Chondrocyte (in vitro differentiated cells): ENCODE data around the gene SIGMAR1. TPM values are rescaled to one million over a fixed set of nuclear protein-coding genes. Genes with fewer than 3 reads are reported as not detected.

ENCODE experiments used
- DNase-seq: peaks from one replicate; pipeline ENCODE4 v3.0.0; 2021; ENCODE audit warnings: mixed read lengths, low spot score
- H3K27ac Mint-ChIP-seq: one replicate; pipeline ENCODE4 v1.8.0; 2021; ENCODE audit warnings: mild to moderate bottlenecking, moderate library complexity, mixed read lengths; ENCODE audit not compliant: unreplicated experiment
- H3K27me3 Mint-ChIP-seq: 2 replicates; pipeline ENCODE4 v1.8.0; 2021; ENCODE audit warnings: low read depth, mixed read lengths
- H3K36me3 Mint-ChIP-seq: 2 replicates; pipeline ENCODE4 v1.8.0; 2021; ENCODE audit warnings: low read depth, mixed read lengths
- H3K4me1 Mint-ChIP-seq: 2 replicates; pipeline ENCODE4 v1.8.0; 2021; ENCODE audit warnings: low read depth, mild to moderate bottlenecking, mixed read lengths
- H3K4me3 Mint-ChIP-seq: one replicate; pipeline ENCODE4 v1.8.0; 2021; ENCODE audit warnings: mild to moderate bottlenecking, moderate library complexity, mixed read lengths; ENCODE audit not compliant: unreplicated experiment
- H3K9me3 Mint-ChIP-seq: 2 replicates; pipeline ENCODE4 v1.8.0; 2021; ENCODE audit warnings: low read depth, mixed read lengths
- total RNA-seq: library from RNA; stranded (reverse); gene quantifications from 3 replicates; pipeline ENCODE4 v1.2.1, GENCODE V29; 2021
- TF ChIP-seq, protein P1 (sequence below): fragments of 200-600 bp; sonication (generic); IDR thresholded peaks from 2 replicates; pipeline ENCODE4 v1.5.0; 2021; ENCODE audit warnings: antibody characterized with exemption, mild to moderate bottlenecking, moderate library complexity

SIGMAR1 gene
- total RNA-seq, 1 donor from 2014 or later: 76.7 TPM

DNA sequence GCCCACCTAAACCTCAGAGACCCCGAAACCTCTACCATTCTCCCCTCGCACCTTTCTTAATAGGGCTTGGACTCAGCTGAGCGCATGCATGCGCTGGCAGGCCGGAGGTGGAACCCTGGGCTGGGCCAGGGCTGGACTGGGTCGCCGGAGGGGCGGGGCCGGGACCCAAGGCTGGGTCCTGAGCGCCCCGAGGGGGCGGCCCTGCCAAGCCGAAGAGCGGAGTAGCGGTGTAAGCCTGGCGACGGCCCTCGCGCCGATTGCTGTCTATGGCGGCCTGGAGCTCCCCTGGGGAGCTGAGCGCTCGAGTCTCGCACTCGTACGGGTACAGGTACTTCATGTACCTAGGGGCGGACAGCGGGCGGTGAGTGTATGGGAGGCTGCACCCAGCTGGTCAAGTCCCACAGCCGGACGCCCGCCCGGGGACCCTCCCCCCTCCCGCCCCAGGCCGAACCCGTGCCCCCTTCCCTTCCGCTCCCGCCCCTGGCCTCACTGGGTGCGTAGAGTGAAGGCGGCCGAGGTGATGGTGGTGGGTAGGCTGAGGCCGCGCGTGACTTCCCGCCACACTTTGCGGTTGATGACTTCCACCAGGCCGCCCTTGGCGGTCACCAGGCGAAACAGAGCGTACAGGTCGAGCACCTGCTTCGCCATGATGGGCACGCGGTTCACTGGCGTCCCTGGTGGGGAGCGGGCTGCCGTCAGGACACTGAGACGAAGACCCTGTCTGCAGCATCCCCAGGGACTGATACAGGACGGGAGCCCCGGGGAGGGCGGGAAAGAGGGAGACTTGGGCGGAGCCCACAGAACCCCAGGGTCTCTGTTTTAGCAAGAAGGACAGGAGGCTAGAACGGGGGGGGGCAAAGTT is 14.0 kb downstream of the SIGMAR1 start:
- no peaks in the 10 kb centered on the region for H3K36me3 Mint-ChIP-seq
- H3K27me3 Mint-ChIP-seq: peaks cover 29% of the 10 kb centered on the region
- H3K27ac Mint-ChIP-seq: no peak overlapping the region
- peaks cover 28% of the 10 kb centered on the region for H3K4me1 Mint-ChIP-seq
- no peak overlapping the region for H3K4me3 Mint-ChIP-seq
- no peak for DNase-seq
- no peaks in the 10 kb centered on the region for H3K9me3 Mint-ChIP-seq
- TF ChIP-seq, protein P1, sequence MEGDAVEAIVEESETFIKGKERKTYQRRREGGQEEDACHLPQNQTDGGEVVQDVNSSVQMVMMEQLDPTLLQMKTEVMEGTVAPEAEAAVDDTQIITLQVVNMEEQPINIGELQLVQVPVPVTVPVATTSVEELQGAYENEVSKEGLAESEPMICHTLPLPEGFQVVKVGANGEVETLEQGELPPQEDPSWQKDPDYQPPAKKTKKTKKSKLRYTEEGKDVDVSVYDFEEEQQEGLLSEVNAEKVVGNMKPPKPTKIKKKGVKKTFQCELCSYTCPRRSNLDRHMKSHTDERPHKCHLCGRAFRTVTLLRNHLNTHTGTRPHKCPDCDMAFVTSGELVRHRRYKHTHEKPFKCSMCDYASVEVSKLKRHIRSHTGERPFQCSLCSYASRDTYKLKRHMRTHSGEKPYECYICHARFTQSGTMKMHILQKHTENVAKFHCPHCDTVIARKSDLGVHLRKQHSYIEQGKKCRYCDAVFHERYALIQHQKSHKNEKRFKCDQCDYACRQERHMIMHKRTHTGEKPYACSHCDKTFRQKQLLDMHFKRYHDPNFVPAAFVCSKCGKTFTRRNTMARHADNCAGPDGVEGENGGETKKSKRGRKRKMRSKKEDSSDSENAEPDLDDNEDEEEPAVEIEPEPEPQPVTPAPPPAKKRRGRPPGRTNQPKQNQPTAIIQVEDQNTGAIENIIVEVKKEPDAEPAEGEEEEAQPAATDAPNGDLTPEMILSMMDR: no peak

DNA sequence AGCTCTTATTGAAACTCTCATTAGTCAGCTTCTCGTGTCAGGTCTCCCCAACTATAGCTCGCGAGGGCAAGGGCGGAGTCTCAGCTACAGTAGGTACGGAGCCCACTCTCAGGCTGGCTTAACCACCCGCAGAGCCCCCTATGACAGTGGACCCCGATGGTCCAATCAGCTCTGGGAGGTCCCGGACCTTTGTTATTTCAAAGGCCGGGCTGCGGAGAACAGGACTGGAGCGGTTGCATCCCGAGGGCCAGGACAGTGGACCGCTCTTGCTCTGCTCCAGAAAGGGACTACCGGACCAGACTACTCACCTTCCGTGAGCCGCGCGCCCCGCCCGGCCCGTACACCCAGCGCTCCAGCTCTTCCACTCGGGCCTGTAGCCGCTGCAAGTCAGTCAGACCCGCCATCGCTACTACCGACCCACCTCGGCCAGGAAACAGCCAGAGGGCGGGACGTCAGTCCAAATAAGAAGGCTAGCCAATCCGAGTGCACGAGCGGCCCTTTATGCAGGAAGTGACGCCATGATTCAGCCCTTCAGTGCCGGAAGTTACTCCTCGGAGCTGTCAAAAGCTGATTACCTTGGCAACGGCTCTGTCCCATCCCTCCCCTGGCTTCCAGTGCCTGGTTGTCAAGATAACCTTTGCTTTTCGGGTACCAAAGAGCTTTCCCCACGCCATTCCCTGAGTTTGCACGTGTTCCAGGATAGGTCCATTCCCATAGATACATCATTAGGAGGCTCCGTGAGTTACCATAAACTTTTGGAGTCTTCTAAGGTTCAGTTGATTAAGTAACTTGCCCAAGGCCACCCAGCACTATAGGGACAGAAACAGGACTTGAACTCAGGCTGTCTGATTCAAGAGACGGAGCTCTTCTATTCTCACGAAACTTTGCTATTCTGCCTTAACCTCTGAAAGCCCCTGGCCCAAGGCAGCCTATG is 17.3 kb downstream of the SIGMAR1 start, which contains the start of gene DCTN3:
DCTN3 (minus strand) TSS at position 435 of the 934 bp plus-strand sequence; CDS start at position 404, 31 bp downstream.
- Mint-ChIP-seq H3K36me3 (peaks cover 8% of the 10 kb centered on the region), H3K27me3 (peaks cover 3% of the 10 kb centered on the region), H3K4me1 (peaks cover 23% of the 10 kb centered on the region), H3K9me3 (no peaks in the 10 kb centered on the region), H3K4me3 (peak within 1 kb of the TSS; percentile 92), H3K27ac (peak within 1 kb of the TSS; percentile 76)
- TF ChIP-seq, protein P1: no peak
- no peak for DNase-seq

GRCh38 chr9:34615132-34615531 is 22.5 kb downstream of the SIGMAR1 start:
- H3K9me3 Mint-ChIP-seq: no peaks in the 10 kb centered on the region
- H3K27ac Mint-ChIP-seq: no peak overlapping the region
- TF ChIP-seq, protein P1: no peak
- H3K27me3 Mint-ChIP-seq: no peaks in the 10 kb centered on the region
- H3K36me3 Mint-ChIP-seq: peaks cover 8% of the 10 kb centered on the region
- peaks cover 34% of the 10 kb centered on the region for H3K4me1 Mint-ChIP-seq
- H3K4me3 Mint-ChIP-seq: no peak overlapping the region
- no peak for DNase-seq

- DNase-seq: no peak
- H3K4me3 Mint-ChIP-seq: peak overlapping the region; percentile 75
- TF ChIP-seq, protein P1: peak; percentile 92
- H3K27me3 Mint-ChIP-seq: no peaks in the 10 kb centered on the region
- peaks cover 8% of the 10 kb centered on the region for H3K36me3 Mint-ChIP-seq
- H3K4me1 Mint-ChIP-seq: peaks cover 19% of the 10 kb centered on the region
- H3K9me3 Mint-ChIP-seq: no peaks in the 10 kb centered on the region
- H3K27ac Mint-ChIP-seq: peak overlapping the region; percentile 87
Measured at GRCh38 chr9:34612788-34613390, 24.7 kb downstream of the SIGMAR1 start.
